ENCODE data around the gene ALDOA.

The ALDOA gene

GRCh38 chr16:30041841-30042240 is 23.7 kb upstream of the ALDOA start:
- DNase-seq: no peak

GRCh38 chr16:30046178-30046577 is 19.4 kb upstream of the ALDOA start:
- no peak for DNase-seq

- DNase-seq: no peak
Observed at GRCh38 chr16:30046588-30046987, 19.0 kb upstream of the ALDOA start.

DNA sequence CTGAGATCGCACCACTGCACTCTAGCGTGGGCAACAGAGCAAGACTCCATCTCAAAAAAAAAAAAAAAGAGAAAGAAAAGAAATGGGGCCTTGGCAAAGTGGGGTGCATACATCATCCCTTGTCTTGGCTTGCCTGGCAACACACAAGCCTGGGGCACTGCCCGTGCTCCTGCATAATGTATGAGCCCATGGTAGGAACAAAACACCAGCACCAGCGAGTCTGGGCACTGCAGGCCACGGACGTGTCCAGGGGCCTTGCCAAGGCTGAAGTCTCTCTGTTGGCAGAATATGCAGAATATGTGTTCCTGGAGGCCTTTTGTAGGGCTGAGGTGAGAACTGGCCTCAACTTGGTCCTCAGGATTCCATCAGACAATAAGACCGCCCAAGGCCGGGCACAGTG is 15.7 kb upstream of the ALDOA start:
- peak in 9 of 14 donors; percentile 31 to 79 (median 59) for DNase-seq

GRCh38 chr16:30051518-30051917 is 14.0 kb upstream of the ALDOA start:
- no peak for DNase-seq

DNA sequence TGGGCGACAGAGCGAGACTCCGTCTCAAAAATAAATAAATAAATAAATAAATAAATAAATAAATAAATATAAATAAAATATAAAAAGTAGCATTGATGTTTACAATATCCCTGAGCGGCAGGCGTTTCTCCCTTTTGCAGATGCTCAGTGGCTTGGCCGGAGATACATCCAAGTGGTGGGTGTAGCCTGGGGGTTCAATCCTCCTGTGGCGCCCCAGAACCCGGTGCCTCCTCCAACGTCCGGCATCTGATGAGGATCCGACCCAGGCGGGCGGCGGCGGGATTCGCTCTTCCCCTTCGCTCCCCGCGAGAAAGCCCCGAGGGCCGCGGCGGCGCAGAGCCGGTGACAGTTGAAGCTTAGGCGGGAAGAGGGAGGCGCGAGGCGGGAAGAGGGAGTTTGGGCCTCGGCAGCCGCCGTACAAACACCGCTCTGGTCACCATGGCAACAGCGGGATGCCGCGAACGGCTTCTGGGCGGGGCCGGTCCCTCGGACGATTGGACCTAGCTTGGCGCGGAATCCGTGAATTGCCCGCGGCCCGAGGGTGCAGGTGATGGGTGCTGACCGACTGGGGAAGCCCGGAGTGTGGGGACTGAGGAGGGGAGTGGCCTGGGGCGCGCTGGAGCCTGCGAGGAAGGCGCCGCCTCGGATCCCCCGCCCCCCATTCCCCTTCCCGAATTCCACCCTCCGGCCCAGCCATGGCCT is 12.7 kb upstream of the ALDOA start:
- DNase-seq: peak; percentile 45 to 89 (median 78)

- no peak for DNase-seq
Observed at GRCh38 chr16:30053376-30054015, 12.1 kb upstream of the ALDOA start.

DNA sequence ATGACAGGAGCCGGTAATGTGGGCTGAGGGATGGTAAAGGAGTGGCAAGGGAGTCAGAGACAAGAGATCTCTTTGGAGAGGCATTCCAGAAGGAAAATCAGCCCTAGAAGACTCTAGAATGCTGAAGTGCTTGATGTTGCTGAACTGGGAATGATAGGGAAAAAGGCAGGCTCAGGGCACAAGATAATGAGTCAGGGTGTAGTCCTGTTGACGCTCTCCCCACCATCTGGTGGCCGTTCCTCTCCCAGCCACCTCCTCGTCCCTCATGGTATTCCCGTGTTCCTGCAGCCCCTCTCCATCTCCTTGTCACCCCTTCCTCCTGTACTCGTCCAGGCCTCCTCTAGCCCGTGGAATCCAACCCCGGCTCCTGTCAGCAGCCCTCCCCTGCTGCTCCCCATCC is 11.1 kb upstream of the ALDOA start:
- no peak for DNase-seq

- no peak for DNase-seq
Observed at GRCh38 chr16:30054959-30055553, 10.5 kb upstream of the ALDOA start.

DNA sequence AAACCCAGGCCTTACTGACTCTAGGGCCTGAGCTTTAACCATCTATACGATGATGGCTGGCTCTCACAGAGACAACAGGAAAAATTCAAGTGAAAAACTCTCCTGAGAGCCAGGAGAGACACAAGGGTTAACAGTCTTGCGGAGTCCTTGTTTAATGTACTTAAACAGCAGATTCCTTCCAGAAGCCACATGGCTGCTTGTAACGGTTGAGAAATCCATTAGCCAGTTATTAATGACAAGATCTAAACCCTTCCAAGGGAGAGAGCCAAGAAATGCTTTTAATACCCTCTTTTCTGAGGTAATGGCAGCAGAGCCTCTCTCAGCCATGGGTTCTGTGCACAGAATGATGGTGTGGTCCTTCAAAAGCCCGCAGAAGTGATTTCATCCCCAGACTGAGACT is 5.2 kb upstream of the ALDOA start:
- DNase-seq: no peak

DNA sequence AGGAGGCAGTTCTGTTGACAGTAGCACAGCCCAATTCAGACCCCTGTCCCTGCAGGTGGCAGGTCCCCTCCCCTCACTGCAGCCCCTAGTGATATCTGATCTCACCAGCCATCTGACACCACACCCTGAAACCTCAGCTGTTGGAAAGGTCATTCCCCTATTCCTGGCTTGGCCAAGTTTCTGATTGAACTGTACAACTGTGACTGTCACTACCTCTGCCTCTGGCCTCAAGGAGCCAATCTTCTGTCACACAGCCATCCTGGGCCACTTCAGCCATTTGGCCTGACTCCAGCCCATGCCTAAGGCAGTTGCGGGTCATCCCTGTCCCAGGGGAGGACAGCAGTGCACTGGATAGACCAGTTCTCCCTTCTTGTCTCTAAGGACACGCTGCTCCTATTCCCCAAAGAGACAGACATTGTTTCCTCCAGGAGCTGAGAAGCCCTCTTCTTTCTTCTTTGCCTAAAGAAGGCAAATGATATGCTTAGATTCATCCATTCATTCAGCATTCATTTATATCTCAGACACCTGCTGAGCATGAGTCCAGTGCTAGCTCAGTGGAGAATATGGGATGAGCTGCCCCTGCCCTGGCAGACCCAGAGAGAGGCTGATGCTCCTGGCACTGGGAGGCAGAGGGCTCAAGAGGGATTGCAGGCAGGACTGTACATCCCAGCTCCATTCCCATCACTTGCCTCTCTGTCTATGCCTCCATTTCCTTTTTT is 4.6 kb upstream of the ALDOA start:
- no peak for DNase-seq

- DNase-seq: no peak
Observed at GRCh38 chr16:30063278-30063892, 2.2 kb upstream of the ALDOA start.

- peak in 13 of 14 donors; percentile 71 to 90 (median 79) for DNase-seq
Observed at GRCh38 chr16:30063893-30064728, 1.4 kb upstream of the ALDOA start.

GRCh38 chr16:30064729-30065101 is 845 bp upstream of the ALDOA start:
- DNase-seq: no peak

- peak in 4 of 14 donors; percentile 39 to 59 (median 50) for DNase-seq
Observed at GRCh38 chr16:30065943-30066760, 592 bp downstream of the ALDOA start.

GRCh38 chr16:30066761-30067583 is 1.4 kb downstream of the ALDOA start:
- peak in 6 of 14 donors; percentile 7 to 35 (median 18) for DNase-seq

DNA sequence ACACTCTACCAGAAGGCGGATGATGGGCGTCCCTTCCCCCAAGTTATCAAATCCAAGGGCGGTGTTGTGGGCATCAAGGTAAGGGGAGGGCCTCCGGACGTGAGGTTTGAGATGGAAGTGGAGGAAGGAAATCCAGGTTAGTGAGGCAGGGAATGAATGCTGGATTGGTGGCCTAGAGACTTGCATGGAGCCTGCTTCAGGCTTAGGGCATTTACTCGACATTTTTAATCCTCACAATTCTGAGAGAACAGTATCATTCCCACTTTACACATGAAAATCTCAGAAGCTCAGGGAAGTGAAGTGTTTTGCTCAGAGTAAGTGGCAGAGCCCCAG is 2.0 kb downstream of the ALDOA start:
- no peak for DNase-seq

GRCh38 chr16:30068333-30068732 is 2.8 kb downstream of the ALDOA start:
- no peak for DNase-seq

DNA sequence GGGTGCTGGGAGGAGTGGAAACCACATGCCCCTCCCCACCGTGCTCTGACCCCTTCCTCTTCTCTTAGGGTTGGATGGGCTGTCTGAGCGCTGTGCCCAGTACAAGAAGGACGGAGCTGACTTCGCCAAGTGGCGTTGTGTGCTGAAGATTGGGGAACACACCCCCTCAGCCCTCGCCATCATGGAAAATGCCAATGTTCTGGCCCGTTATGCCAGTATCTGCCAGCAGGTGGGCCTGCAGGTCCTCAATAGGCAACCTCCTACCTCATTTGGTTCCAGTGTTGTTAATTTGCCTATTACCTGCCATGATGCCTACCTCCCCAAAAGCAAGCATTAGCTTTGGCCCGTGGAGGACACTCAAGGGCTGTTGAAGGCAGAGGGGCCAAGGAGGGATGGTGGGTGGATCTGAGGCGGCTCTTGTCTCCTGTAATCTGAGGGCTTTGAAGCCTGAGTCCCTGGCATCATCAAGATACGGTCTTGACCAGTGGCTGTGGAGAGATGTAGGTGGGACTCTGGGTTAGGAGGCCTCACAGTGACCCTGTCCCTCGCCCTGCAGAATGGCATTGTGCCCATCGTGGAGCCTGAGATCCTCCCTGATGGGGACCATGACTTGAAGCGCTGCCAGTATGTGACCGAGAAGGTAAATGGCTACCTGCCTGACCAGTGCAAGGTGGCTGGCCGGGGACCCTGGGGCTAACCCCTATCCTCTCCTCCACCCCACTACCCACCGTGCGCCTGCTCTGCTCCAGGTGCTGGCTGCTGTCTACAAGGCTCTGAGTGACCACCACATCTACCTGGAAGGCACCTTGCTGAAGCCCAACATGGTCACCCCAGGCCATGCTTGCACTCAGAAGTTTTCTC is 3.4 kb downstream of the ALDOA start:
- DNase-seq: no peak

All from C1 segment of cervical spinal cord (tissue), 14 donors.